ENCODE measurements around the gene TBCK. TPM values are rescaled to one million over a fixed set of nuclear protein-coding genes. Genes with fewer than 3 reads are reported as not detected.

TBCK gene
- total and polyA plus RNA-seq, 2 of the 8 experiments (the other 6 are each of a cell fraction or from before 2014, with no cell fraction given) = 10.2 to 18.7 TPM

GRCh38 chr4:106304632-106305031, 11.4 kb downstream of the TBCK start:
- H2BK120ac ChIP-seq (replicated peaks; ENCODE audit: low read depth, low read length) = no peak overlapping the region
- no peak overlapping the region for H4K8ac ChIP-seq (ENCODE audit: extremely low read depth, insufficient read depth, low read length)
- FAIRE-seq (no peak), DNase-seq (ENCODE audit: low read depth in 1 of 2, low spot score in 2 of 2) (no peak)
- no peak overlapping the region for H3K14ac ChIP-seq (ENCODE audit: insufficient read length)
- no peak overlapping the region for H2BK12ac ChIP-seq (ENCODE audit: low read depth, low read length)
- H3K36me3 ChIP-seq (ENCODE audit: control insufficient read depth in 2 of 4, insufficient read depth in 4 of 4, low read length in 3 of 4) = peaks cover 0 to 12% (median 1%) of the 10 kb centered on the region in 4 experiments; a peak in 4 of 8 replicates
- H4K20me1 ChIP-seq (replicated peaks in 1 of 2; ENCODE audit: control insufficient read depth in 1 of 2, insufficient read depth in 2 of 2, low read length in 2 of 2) = no peaks in the 10 kb centered on the region
- no peak overlapping the region for H3K27ac ChIP-seq (ENCODE audit: low read depth, low read length)
- H3K79me1 ChIP-seq (ENCODE audit: low read depth, low read length) = no peaks in the 10 kb centered on the region
- no peak overlapping the region for H4K91ac ChIP-seq (replicated peaks; ENCODE audit: insufficient read length, low read length)
- H3K4ac ChIP-seq (replicated peaks; ENCODE audit: insufficient read length, low read depth, low read length) = no peak overlapping the region
- no peak overlapping the region for H3K23ac ChIP-seq (ENCODE audit: insufficient read length)
- ChIA-PET CTCF (ENCODE audit: partially characterized antibody) (interaction anchor here (1.0 to 1.8 kb wide), 2 partner anchors 14 to 24 kb away, joined by 3 to 4 read pairs; no protein-coding TSS in a partner anchor), POLR2A (ENCODE audit: partially characterized antibody) (interaction anchor here (1.5 kb wide), 1 partner anchor 11 kb away, joined by 5 read pairs; the partner anchor contains the start of genes AIMP1 and TBCK)
- H3K18ac ChIP-seq (ENCODE audit: extremely low read depth, low read length) = no peak overlapping the region
- H3K23me2 ChIP-seq (ENCODE audit: low read depth, low read length) = no peaks in the 10 kb centered on the region
- no peak overlapping the region for H3K4me2 ChIP-seq (ENCODE audit: insufficient read depth in 1 of 2, low read depth in 2 of 2, low read length in 2 of 2)
- no peak overlapping the region for H2AFZ ChIP-seq (ENCODE audit: low read length)
- H2BK20ac ChIP-seq (ENCODE audit: low read length) = no peak overlapping the region
- H2BK15ac ChIP-seq (ENCODE audit: low read length) = no peak overlapping the region
- H3K56ac ChIP-seq (replicated peaks; ENCODE audit: insufficient read length, low read depth, low read length) = no peak overlapping the region
- no peaks in the 10 kb centered on the region for H3K9me3 ChIP-seq (ENCODE audit: insufficient read depth in 2 of 2, low read depth in 1 of 2, low read length in 1 of 2)
- no peak overlapping the region for H4K5ac ChIP-seq (ENCODE audit: insufficient read length, low read depth, low read length)
- peaks cover 0 to 8% (median 4%) of the 10 kb centered on the region in 4 experiments; a peak in 4 of 7 replicates for H3K4me1 ChIP-seq (replicated peaks in 1 of 4; ENCODE audit: control insufficient read depth in 3 of 4, insufficient read depth in 4 of 4, low read length in 3 of 4)
- no peaks in the 10 kb centered on the region for H3K27me3 ChIP-seq (replicated peaks in 1 of 4; ENCODE audit: control insufficient read depth in 3 of 4, extremely low read depth in 1 of 4, insufficient read depth in 3 of 4, low read length in 3 of 4)
- no peak overlapping the region for H3K4me3 ChIP-seq (ENCODE audit: extremely low read depth in 1 of 4, insufficient read depth in 2 of 4, low read depth in 3 of 4, low read length in 4 of 4)
- H2AK5ac ChIP-seq (ENCODE audit: low read depth, low read length) = no peak overlapping the region
- H2BK5ac ChIP-seq (ENCODE audit: low read depth, low read length) = no peak overlapping the region
- no peaks in the 10 kb centered on the region; a peak in 2 of 4 replicates for H3K79me2 ChIP-seq (ENCODE audit: control insufficient read depth in 1 of 2, insufficient read depth in 2 of 2, low read length in 2 of 2)
- no peak overlapping the region for H3K9ac ChIP-seq (replicated peaks in 1 of 4; ENCODE audit: extremely low read depth in 1 of 4, low read depth in 3 of 4, low read length in 3 of 4)
- TF ChIP-seq SAP30 (IDR thresholded peaks at IDR 0.05; ENCODE audit: insufficient read depth, insufficient replicate concordance, low read length) (no peak), SP2 (IDR thresholded peaks at IDR 0.05; ENCODE audit: low read length) (no peak), RBBP5 (IDR thresholded peaks at IDR 0.05; ENCODE audit: borderline replicate concordance, low read depth, low read length) (no peak), SIRT6 (IDR thresholded peaks at IDR 0.05; ENCODE audit: low read length) (no peak), RFX5 (IDR thresholded peaks at IDR 0.05; ENCODE audit: borderline replicate concordance, low read depth, low read length) (no peak), SIX5 (IDR thresholded peaks at IDR 0.05; ENCODE audit: low read depth, low read length) (no peak), PHF8 (conservative IDR thresholded peaks at IDR 0.05; ENCODE audit: low read depth, low read length) (no peak), SP4 (IDR thresholded peaks at IDR 0.05; ENCODE audit: low read length) (no peak), ASH2L (IDR thresholded peaks at IDR 0.05; ENCODE audit: low read length) (no peak), JUN (IDR thresholded peaks at IDR 0.05; ENCODE audit: low read depth, low read length) (no peak), HDAC6 (IDR thresholded peaks at IDR 0.05; ENCODE audit: low read depth, low read length) (no peak), KDM1A (IDR thresholded peaks at IDR 0.05; ENCODE audit: borderline replicate concordance, low read length) (no peak), CBX8 (IDR thresholded peaks at IDR 0.05; ENCODE audit: borderline replicate concordance, low read depth, low read length) (no peak), CEBPB (IDR thresholded peaks at IDR 0.05; ENCODE audit: low read depth, low read length) (no peak), FOSL1 (IDR thresholded peaks at IDR 0.05; ENCODE audit: insufficient read depth, low read depth, low read length) (no peak), JUND (IDR thresholded peaks at IDR 0.05; ENCODE audit: low read length) (no peak)
